Thyroid gland (tissue), 4 donors: ENCODE results near the gene SLC37A1.
"Not testable (repeated sequence)": the region's sequence is repeated elsewhere in the genome, so short reads cannot be mapped to it uniquely, and the experiment has no call there.

Experiments used
- CTCF ChIP-seq, 6 experiments: fragments of 200-600 bp in 3 of 6; fragments of 450-650 bp in 3 of 6; sonication (generic) in 3 of 6; IDR thresholded peaks; one replicate each; pipeline ENCODE4 v1.5.1; 2016 to 2019; ENCODE audit warnings: antibody characterized with exemption in 6 of 6, mild to moderate bottlenecking in 2 of 6, inconsistent platforms in 1 of 6, moderate library complexity in 1 of 6
- POLR2A ChIP-seq, 2 donors: fragments of 450-650 bp; IDR thresholded peaks; one replicate each; pipeline ENCODE4 v1.6.1; 2017; ENCODE audit warnings: antibody characterized with exemption in 2 of 2, mild to moderate bottlenecking in 2 of 2, moderate library complexity in 1 of 2

GRCh38 chr21:42469726-42470125, 43.9 kb upstream of the SLC37A1 start:
- not testable (repeated sequence) for TF ChIP-seq CTCF, POLR2A (IDR thresholded peaks at IDR 0.05)
